ENCODE data around the gene HOXA3. TPM values are rescaled to one million over a fixed set of nuclear protein-coding genes. Genes with fewer than 3 reads are reported as not detected.

Gene HOXA3
- total RNA-seq, 1 experiment from 2014 or later: not detected

GRCh38 chr7:27155816-27156507 lies 3.6 kb upstream of the HOXA3 start:
- Mint-ChIP-seq H3K9me3 (peaks cover 16 to 29% of the 10 kb centered on the region in 2 experiments), H3K36me3 (ENCODE audit: insufficient read depth in 1 of 3, low read depth in 3 of 3) (peaks cover 0 to 6% (median 0%) of the 10 kb centered on the region in 3 experiments; a peak in 3 of 7 replicates), H3K27ac (no peak overlapping the region; a peak in 1 of 7 replicates), H3K4me1 (peaks cover 10 to 18% of the 10 kb centered on the region in 2 experiments), H3K4me3 (peak overlapping the region; percentile 59 to 78), H3K27me3 (ENCODE audit: low read depth) (peaks cover 99% of the 10 kb centered on the region)
- Histone ChIP-seq H3K27me3 (ENCODE audit: insufficient read depth, low read length) (peaks cover 99% of the 10 kb centered on the region), H3K4me1 (ENCODE audit: insufficient read depth, low read length) (no peaks in the 10 kb centered on the region), H4K5ac (ENCODE audit: insufficient read length, low read depth, low read length) (no peak overlapping the region), H2AFZ (ENCODE audit: low read length) (peak overlapping the region; percentile 66), H3K27ac (ENCODE audit: insufficient read length, low read depth, low read length) (no peak overlapping the region), H2BK12ac (ENCODE audit: insufficient read length, low read depth, low read length) (no peak overlapping the region), H2BK120ac (ENCODE audit: low read depth, low read length, poor library complexity, severe bottlenecking) (no peak overlapping the region), H3K14ac (ENCODE audit: insufficient read depth, low read length) (no peak overlapping the region), H4K8ac (replicated peaks; ENCODE audit: insufficient read length, low read depth, low read length) (no peak overlapping the region), H4K91ac (ENCODE audit: insufficient read length, low read depth, low read length) (no peak overlapping the region), H4K20me1 (ENCODE audit: control insufficient read depth, insufficient read depth, insufficient read length) (no peaks in the 10 kb centered on the region), H3K4me2 (ENCODE audit: insufficient read depth, insufficient read length, low read length) (peak overlapping the region; percentile 60), H3K56ac (ENCODE audit: insufficient read length, low read depth, low read length) (no peak overlapping the region), H3K23me2 (ENCODE audit: insufficient read length, low read depth, low read length, poor library complexity, severe bottlenecking) (no peaks in the 10 kb centered on the region), H2BK15ac (ENCODE audit: low read depth, low read length) (no peak overlapping the region), H3K79me2 (ENCODE audit: insufficient read depth, low read length) (no peaks in the 10 kb centered on the region), H2AK5ac (ENCODE audit: insufficient read length, low read length) (no peak overlapping the region), H3K18ac (ENCODE audit: insufficient read length, low read depth, low read length) (no peak overlapping the region), H3K9me3 (ENCODE audit: control insufficient read depth, low read depth, low read length) (no peaks in the 10 kb centered on the region), H3K23ac (ENCODE audit: insufficient read length, low read depth, low read length) (no peak overlapping the region), H3K9ac (ENCODE audit: extremely low read depth, insufficient read length, low read length) (no peak overlapping the region), H3K79me1 (ENCODE audit: insufficient read depth, low read depth, low read length, poor library complexity, severe bottlenecking) (no peaks in the 10 kb centered on the region), H3K4ac (ENCODE audit: low read depth, low read length) (no peak overlapping the region), H2BK5ac (ENCODE audit: insufficient read length, low read length) (no peak overlapping the region), H2BK20ac (ENCODE audit: low read depth, low read length, poor library complexity, severe bottlenecking) (no peak overlapping the region), H3T11ph (ENCODE audit: low read length) (no peak overlapping the region)
- DNase-seq: peak; percentile 55
- WGBS (ENCODE audit: extremely low coverage, insufficient read length, low lambda C conversion rate): no CpG with 5 or more reads among the region's 63 CpGs
- no peak for TF ChIP-seq CTCF (conservative IDR thresholded peaks at IDR 0.05)

Data from H9 (cell line).